Measurements from ENCODE around the gene TM9SF1.
A peak's percentile ranks its signal among the peaks of the same experiment; 100 is the strongest.

The TM9SF1 gene

GRCh38 chr14:24195186-24196070 lies at the start of gene TM9SF1:
TM9SF1 (minus strand) TSS chr14:24195441; CDS start chr14:24195019, 422 bp downstream.
- DNase-seq (ENCODE audit: low read depth, low spot score), result no peak

- DNase-seq (ENCODE audit: low read depth, low spot score), result no peak
Observed at GRCh38 chr14:24243336-24243836, 48.1 kb upstream of the TM9SF1 start.

- DNase-seq (ENCODE audit: low read depth, low spot score), result no peak
Observed at GRCh38 chr14:24241829-24242443, 46.7 kb upstream of the TM9SF1 start.

DNA sequence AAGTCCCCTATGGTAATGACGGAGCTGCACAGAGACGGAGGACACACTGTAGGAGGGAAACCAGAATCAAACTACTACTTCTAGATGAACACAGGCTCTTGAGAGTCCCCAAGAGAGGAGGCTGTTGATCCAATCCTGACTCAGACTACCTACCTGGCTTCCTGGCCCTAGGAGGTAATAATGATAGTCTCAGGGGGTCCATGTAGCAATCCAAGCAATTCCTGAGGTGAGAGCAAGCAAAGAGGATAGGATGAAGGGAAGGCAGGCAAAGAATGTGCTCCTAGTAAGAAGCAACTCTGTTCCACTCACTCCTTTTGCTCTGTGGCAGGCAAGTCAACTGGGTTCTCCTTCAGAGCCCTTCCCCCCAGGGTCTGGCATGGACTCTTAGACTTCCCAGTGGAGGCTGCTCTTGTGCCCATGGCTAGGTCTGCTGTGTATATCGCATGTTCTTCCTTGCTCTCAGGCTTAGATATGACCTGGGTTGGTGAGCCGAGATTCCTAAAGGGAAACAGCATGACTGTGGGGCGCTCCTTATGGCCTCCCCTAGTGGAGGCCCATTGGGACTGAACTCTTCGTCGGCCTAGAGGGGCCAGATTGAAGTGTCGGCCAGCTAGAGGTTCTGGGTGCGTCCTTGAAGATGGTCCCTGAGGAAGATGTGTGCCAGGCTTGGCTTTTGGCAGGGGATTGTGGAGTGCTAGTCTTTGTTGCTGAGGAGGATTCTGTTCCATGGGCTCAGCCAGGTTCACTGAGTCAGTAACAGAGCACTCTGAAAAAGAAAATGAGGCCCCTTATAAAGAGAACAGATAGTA lies 45.1 kb upstream of the TM9SF1 start:
- no peak for DNase-seq (ENCODE audit: low read depth, low spot score)

DNA sequence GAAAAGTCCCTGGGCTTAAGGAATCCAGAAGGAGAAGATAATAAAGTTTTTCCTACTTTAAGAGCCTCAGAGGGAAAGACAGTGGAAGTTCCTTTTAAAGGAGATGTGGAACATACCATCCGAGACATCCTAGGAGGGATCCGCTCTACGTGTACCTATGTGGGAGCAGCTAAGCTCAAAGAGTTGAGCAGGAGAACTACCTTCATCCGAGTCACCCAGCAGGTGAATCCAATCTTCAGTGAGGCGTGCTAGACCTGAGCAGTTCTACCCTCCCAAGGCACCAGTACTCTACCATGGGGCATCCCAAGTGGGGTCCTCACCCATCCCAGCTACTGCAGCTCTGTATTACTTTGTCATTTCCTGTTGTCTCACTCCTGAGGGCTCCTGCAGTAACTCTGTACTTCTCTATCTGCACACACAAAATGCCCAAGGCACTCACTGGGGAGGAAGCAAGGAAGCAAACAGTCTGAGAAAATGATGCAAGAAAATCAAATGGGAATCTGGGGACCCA lies 43.3 kb upstream of the TM9SF1 start:
- DNase-seq (ENCODE audit: low read depth, low spot score), result no peak

GRCh38 chr14:24238123-24238522 lies 42.9 kb upstream of the TM9SF1 start:
- DNase-seq (ENCODE audit: low read depth, low spot score), result no peak

- DNase-seq (ENCODE audit: low read depth, low spot score), result no peak
Observed at GRCh38 chr14:24237463-24237955, 42.3 kb upstream of the TM9SF1 start.

GRCh38 chr14:24236689-24237462 lies 41.6 kb upstream of the TM9SF1 start:
- DNase-seq (ENCODE audit: low read depth, low spot score), result no peak

GRCh38 chr14:24235804-24236688 lies 40.8 kb upstream of the TM9SF1 start:
- no peak for DNase-seq (ENCODE audit: low read depth, low spot score)

- DNase-seq (ENCODE audit: low read depth, low spot score), result no peak
Observed at GRCh38 chr14:24234095-24235005, 39.1 kb upstream of the TM9SF1 start.

- no peak for DNase-seq (ENCODE audit: low read depth, low spot score)
Observed at GRCh38 chr14:24233538-24233866, 38.3 kb upstream of the TM9SF1 start.

DNA sequence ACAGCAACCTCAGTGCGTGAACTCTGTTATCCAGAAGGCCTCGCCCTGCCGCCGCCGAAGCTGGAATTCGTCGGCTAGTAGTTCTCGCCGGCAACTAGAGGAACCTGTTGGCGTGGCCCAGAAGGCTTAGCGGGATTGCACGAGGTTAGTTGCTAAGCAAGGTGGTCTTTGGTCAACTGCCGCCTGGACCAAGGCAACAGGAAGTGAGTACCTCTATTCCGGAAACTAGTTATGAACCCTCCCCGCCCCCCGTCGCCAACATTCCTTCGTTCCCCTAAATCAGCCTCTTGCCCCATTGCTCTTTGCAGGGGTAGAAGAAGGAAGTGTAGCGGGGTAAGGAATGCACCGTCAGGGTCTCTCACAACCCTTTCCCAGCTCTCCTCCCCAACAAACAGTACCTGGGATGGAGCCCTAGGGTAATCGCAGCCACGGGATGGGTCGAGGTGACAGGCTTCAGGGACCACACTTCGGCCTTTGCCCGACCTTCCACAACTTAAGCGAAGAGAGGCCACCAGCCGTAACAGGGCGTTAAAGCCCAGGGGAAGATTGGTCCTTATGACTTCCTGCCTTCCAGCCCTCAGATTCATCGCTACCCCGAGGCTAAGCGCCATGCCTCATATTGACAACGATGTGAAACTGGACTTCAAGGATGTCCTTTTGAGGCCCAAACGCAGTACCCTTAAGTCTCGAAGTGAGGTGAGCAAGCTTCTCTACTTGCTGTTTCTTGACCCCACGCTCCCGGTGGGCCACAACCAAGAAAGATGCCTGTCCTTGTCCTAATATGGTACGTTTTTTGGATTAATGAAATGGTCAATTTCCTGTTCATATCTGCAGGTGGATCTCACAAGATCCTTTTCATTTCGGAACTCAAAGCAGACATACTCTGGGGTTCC lies 37.6 kb upstream of the TM9SF1 start, which contains the start of gene GMPR2:
TSS of gene GMPR2 (plus strand) at position 285 of the 893 bp plus-strand sequence. CDS start at position 610, 325 bp downstream.
- DNase-seq (ENCODE audit: low read depth, low spot score), result no peak

- peak; percentile 78 for DNase-seq (ENCODE audit: low read depth, low spot score)
Observed at GRCh38 chr14:24232121-24232644, 36.9 kb upstream of the TM9SF1 start, which contains the start of gene NEDD8. NEDD8 (minus strand) TSS chr14:24232367; CDS start chr14:24232267, 100 bp downstream.

GRCh38 chr14:24231263-24232120 lies 36.3 kb upstream of the TM9SF1 start:
- DNase-seq (ENCODE audit: low read depth, low spot score), result no peak

DNA sequence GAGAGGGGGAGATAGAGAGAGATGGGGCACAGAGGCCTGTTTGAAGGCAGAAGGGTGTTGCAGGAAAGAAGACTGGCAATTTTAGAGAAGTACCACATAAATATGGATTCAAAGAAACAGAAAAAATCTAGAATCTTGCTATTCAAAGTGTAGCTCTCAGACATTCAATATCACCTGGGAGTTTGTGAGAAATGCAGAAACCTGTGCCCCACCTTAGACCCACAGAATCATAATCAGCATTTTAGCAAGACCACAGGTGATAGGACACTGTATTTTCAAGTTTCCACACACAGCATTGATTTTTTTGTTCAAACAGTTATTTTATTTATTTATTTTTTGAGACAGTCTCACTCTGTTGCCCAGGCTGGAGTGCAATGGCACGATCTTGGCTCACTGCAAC lies 33.7 kb upstream of the TM9SF1 start:
- DNase-seq (ENCODE audit: low read depth, low spot score), result no peak

DNA sequence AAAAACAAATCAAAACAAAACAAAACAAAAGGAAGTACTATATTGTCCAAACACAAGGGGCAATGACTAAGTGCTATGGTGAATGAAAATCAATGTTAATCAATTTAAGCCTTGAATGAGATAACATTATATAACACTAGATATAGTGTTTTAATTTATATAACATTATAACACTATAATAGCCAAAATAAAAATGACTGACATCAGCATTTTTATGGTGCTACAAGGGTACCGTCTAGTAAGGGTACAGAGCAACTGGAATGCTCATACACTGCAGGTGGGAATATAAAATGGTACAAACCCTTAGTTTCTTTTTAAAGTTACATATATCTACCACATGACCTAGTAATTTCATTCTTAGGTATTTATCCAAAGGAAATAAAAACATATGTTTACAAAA lies 31.2 kb upstream of the TM9SF1 start:
- DNase-seq (ENCODE audit: low read depth, low spot score), result no peak
